HG03139 (cell line): ENCODE results near the gene SLC19A1.

Experiments used
- ATAC-seq: cut with Tn5 transposase; IDR thresholded peaks from one replicate; pipeline ENCODE4 v1.9.1; 2021; ENCODE audit not compliant: unreplicated experiment

The SLC19A1 gene

DNA sequence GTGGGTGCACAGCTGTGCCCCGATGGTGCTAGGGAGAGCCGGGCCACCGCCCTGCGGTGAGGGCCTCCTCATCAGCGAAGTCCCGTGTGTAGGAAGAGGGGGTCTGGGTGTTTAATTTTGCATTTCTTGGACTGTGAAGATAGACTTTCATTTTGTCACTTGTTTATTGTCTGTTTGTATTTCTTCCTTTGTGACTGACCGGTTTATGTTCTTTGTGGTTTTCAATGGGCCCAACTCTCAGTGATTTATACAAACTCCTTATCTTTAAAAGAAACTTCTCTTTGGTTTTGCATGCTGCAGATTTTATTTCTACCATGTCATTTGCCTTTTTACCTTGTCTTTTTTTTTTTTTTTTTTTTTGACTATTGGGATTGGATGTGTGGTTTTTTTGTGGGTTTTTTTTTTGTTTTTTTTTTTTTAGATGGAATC is 72.1 kb downstream of the SLC19A1 start:
- no peak for ATAC-seq

- no peak for ATAC-seq
These were observed 72.8 kb downstream of the SLC19A1 start for GRCh38 chr21:45469273-45470086.

DNA sequence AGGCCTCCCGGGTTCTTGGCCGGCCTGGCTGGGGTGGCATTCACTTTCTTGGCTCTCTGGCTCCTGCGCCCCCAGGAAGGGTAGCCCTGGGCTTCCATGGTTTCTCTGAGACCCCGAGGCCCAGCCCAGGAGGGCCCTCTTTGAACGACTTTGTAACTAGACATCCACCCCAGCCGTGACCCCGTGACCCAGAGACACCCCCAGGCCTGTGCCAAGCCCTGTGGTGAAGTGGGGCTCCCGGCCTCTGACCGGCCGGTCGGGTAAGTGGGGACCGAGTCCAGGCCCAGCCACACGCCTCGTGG is 73.3 kb downstream of the SLC19A1 start:
- no peak for ATAC-seq

GRCh38 chr21:45468051-45468970 is 73.9 kb downstream of the SLC19A1 start:
- ATAC-seq: no peak

DNA sequence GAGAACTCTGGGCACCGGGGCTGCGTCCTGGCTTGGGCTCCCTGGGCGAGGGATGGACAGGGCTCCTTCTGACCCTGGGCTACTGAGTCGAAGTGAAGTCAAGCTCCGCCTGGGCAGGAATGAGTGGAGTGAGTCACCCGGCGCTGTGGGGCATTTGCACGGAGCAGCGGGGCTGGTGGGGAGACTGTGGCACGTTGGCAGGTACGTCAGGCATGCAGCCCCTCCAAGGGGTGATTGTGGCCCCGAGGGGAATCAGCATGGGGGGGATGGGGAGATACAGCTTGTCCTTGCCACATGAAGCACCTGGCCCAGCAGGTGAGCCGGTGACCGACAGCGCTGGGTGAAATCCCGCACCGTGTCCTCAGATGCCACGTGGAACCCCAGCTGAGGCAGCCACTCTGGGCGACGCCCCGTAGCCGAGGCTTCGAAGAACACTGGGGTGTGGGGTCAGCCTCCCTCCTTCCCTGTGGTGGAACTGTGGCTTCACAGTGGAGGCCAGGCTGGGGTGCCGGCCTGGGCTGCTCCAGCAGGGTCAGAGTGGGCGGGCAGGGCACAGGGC is 74.9 kb downstream of the SLC19A1 start:
- no peak for ATAC-seq

- no peak for ATAC-seq
These were observed 75.7 kb downstream of the SLC19A1 start for GRCh38 chr21:45466330-45467220.

GRCh38 chr21:45465611-45466329 is 76.5 kb downstream of the SLC19A1 start:
- ATAC-seq: no peak

DNA sequence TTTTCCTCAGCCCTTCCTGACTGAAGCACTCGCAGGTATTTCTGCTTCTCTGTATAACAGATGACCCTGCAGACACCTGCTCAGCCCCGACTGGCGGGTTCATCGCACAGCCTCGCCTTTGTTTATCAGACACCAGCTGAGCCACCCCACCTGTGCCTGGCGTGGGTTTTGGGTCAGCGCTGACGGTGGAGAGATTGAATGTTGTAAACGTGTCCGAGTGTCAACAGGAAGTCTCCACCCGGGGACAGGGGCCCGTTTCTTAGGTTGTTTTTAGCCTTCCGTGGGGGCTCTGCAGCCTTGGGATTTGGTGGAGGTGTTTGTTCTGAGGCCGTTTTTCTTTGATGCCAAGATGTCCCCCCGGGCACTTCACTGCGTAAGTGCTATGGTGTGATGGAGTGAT is 77.1 kb downstream of the SLC19A1 start:
- ATAC-seq: no peak

GRCh38 chr21:45464309-45464708 is 77.9 kb downstream of the SLC19A1 start:
- ATAC-seq: no peak

GRCh38 chr21:45463871-45464270 is 78.4 kb downstream of the SLC19A1 start:
- no peak for ATAC-seq

DNA sequence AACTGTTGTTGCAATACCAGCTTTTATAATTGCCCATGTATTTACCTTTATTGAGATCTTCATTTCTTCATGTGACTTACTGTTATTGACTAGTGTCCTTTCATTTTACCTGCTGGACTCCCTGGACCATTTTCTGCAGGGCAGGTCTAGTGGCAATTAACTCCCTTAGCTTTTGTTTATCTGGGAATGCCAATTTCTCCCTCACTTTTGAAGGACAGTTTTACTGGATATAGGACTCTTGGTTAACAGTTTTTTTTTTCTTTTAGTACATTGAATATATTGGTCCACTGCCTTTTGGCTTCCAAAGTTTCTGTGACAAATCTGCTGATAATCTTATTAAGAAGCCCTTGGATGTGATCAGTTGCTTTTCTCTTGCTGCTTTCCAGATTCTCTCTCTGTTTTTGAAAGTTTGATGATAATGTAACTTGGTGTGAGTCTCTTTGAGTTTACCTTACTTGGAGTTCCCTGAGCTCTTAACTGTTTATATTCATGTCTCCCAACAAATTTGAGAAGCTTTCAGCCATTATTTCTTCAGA is 80.4 kb downstream of the SLC19A1 start:
- ATAC-seq: no peak

DNA sequence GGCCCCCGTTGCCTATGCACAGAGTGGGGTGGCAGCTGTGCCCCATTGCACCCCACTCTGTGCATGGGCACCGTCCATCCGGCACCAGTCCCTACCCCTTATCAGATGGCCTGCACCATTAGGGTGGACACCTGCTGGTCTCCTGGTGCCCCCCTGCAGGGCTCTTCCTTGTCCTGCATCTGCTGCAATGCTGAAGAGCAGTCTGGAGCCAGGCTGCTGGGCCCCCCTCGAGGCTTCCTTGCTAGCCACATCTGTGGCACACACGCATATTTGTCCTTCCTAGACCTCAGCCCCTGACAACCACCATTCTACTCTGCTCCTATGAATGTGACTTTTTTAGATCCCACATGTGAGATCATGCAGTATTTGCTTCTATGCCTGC is 80.9 kb downstream of the SLC19A1 start:
- ATAC-seq: no peak

GRCh38 chr21:45460611-45461368 is 81.5 kb downstream of the SLC19A1 start:
- ATAC-seq: no peak

GRCh38 chr21:45460011-45460565 is 82.2 kb downstream of the SLC19A1 start:
- no peak for ATAC-seq

DNA sequence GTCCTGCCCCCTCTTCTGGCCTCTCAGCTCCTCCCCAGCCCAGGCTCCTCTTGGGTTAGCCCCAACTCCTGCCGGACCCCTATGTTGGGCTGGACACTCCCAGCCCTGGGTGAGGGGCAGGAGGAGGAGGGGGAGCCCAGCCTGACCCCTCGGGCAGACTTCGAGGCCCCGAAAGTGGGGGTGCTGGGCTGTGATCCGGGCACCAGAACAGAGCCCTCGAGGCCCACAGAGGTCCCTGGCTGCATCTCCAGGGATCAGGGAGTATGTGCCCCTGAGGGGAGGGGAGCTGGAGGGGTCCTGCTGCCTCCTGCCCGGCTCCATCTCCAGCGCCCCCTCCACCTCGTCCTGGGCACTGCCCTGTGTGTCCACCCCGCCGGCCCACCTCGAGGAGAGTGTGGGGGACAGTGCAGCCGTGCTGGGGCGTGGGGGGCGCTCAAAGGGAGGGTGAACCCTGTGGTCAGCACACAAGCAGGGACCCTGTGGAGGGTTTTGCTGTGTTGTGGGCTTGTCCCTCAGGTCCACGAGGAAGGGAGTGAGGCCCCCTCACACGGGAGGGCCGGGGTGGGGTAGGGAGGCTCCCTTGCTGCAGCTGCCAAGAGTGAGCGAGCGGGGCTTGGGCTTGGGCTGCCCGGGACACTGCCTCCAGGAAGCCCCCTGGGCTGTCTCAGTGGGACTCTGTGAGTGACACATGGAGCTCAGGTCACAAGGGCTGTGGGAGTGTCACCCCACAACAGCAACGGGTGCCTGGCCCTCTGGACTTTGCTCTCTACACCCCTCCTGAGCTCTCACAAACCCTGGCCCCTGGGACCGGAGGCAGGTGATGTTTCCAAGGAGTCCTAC is 82.8 kb downstream of the SLC19A1 start:
- ATAC-seq: no peak

DNA sequence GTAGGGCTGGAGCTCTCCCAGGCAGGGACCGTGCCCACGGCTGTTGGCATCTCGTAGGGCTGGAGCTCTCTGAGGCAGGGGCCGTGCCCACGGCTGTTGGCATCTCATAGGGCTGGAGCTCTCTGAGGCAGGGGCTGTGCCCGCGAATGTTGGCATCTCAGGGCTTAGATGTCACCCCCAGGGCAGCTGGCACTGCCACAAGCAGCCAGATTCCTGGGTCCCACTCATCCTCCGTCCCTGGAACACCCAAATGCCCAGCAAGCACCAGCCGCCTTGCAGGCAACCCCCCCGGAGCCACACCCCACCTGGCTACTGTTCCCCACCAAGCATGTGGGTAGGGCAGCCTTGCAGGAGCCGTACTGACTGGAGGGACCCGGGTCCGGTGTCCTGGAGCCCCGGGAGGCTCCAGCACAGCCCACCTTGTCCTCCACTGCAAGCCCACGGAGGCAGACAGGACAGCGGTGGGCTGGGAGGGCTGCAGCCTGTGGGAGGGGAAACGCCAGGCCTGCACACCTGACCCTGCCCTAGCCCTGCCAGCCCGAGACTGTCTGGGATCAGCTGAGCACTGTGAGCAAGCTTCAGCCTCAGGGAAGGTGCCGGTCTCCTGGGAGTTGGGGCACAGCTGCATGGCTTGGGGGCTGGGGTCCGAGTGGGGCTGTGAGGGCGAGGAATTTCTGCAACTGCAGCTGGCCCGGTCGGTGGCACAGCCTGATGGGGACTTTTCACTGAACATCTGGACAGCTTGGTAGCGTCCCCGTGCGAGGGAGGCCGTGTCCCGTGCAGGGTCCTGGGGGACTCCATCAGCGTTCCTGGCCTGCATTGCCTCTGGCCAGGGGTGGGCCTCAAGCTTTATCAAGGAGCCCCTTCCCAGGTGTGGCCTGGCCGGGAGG is 83.7 kb downstream of the SLC19A1 start:
- no peak for ATAC-seq

- no peak for ATAC-seq
These were observed 84.4 kb downstream of the SLC19A1 start for GRCh38 chr21:45457832-45458172.
